Kidney (tissue), 14 donors: ENCODE results near the gene RAB6D. TPM values are rescaled to one million over a fixed set of nuclear protein-coding genes. Genes with fewer than 3 reads are reported as not detected.
"Not testable (repeated sequence)": the region's sequence is repeated elsewhere in the genome, so short reads cannot be mapped to it uniquely, and the experiment has no call there.

ENCODE experiments used
- DNase-seq, 5 donors: peaks; one replicate each; pipeline ENCODE4 v3.0.0-alpha.2; 2013 to 2020
- FAIRE-seq: peaks from 2 replicates; lab custom pipeline; 2012; peaks lifted over from hg19 to GRCh38; lab: Jason Lieb, UNC
- H3K27ac ChIP-seq, 2 donors: one replicate each; pipeline ENCODE4 v1.7.0; 2013; ENCODE audit warnings: low read depth in 2 of 2, low read length in 2 of 2, inconsistent platforms in 1 of 2
- H3K27me3 ChIP-seq: one replicate; pipeline ENCODE4 v1.7.1; 2013; ENCODE audit warnings: low read length, inconsistent platforms; ENCODE audit not compliant: control insufficient read depth, insufficient read depth
- H3K36me3 ChIP-seq, 3 donors: one replicate each; pipeline versions ENCODE4 v1.7.0 to v1.7.1; 2013; ENCODE audit warnings: low read length in 3 of 3, control low read depth in 1 of 3, inconsistent platforms in 1 of 3; ENCODE audit not compliant: insufficient read depth in 3 of 3, control insufficient read depth in 2 of 3
- H3K4me1 ChIP-seq, 3 donors: one replicate each; pipeline versions ENCODE4 v1.7.0 to v1.7.1; 2013; ENCODE audit warnings: low read length in 3 of 3, inconsistent platforms in 1 of 3, low read depth in 1 of 3; ENCODE audit not compliant: control insufficient read depth in 2 of 3, insufficient read depth in 2 of 3
- H3K4me3 ChIP-seq, 3 donors: one replicate each; pipeline versions ENCODE4 v1.7.0 to v1.8.1; 2013; ENCODE audit warnings: low read length in 3 of 3, control low read depth in 1 of 3, inconsistent platforms in 1 of 3
- H3K9ac ChIP-seq, 3 donors: one replicate each; pipeline versions ENCODE4 v1.7.0 to v1.7.1; 2013; ENCODE audit warnings: low read length in 3 of 3, control low read depth in 1 of 3, inconsistent platforms in 1 of 3
- H3K9me3 ChIP-seq, 3 donors: one replicate each; pipeline versions ENCODE4 v1.7.0 to v1.7.1; 2013; ENCODE audit warnings: low read length in 3 of 3, control low read depth in 1 of 3, inconsistent platforms in 1 of 3; ENCODE audit not compliant: control insufficient read depth in 2 of 3, insufficient read depth in 1 of 3
- CTCF ChIP-seq: IDR thresholded peaks from 3 replicates; pipeline ENCODE4 v1.5.1; 2012; ENCODE audit warnings: mild to moderate bottlenecking, moderate library complexity, borderline replicate concordance; ENCODE audit not compliant: insufficient read depth; ENCODE audit errors: extremely low read depth
- intact Hi-C: fragments of 100-400 bp; cut with DNase I; formaldehyde crosslinking; loops from one replicate; pipeline ENCODE4 v1.11.1; 2022
- polyA plus RNA-seq: library from polyadenylated mRNA; stranded (reverse); fragments of 350-450 nt; fragmentation: Illumina TruSeq; extraction: RNeasy Lipid Tissue Mini Kit (QIAGEN cat#74804); gene quantifications from one replicate; pipeline ENCODE4 v1.2.3, GENCODE V29; 2014; ENCODE audit warnings: low read depth, low replicate concordance; ENCODE audit not compliant: insufficient read depth
- total RNA-seq: library from RNA; stranded (reverse); fragmentation: NEBNext Ultra II Directional; extraction: Animal tissue kit (Norgen Biotek cat#: 25700); gene quantifications from one replicate; pipeline ENCODE4 v1.2.1, GENCODE V29; 2021
- donor health status: control.
- donor health status: control.
- donor health status: control.
- donor health status: control.
- donor health status: control.
- donor health status: DM: yes; HTN: yes; CAD: no.
- donor health status: Normal renal cell carcinoma (clear cell type).

The RAB6D gene
- total and polyA plus RNA-seq, 2 donors from 2014 or later = 0.16 to 0.24 TPM

- H3K27ac ChIP-seq, DNase-seq, H3K9ac ChIP-seq, H3K4me1 ChIP-seq, FAIRE-seq, H3K27me3 ChIP-seq, intact Hi-C loops, H3K9me3 ChIP-seq, H3K4me3 ChIP-seq, H3K36me3 ChIP-seq: not testable (repeated sequence)
Observed at GRCh38 chr2:131391471-131391870, 27.5 kb upstream of the RAB6D start.

DNA sequence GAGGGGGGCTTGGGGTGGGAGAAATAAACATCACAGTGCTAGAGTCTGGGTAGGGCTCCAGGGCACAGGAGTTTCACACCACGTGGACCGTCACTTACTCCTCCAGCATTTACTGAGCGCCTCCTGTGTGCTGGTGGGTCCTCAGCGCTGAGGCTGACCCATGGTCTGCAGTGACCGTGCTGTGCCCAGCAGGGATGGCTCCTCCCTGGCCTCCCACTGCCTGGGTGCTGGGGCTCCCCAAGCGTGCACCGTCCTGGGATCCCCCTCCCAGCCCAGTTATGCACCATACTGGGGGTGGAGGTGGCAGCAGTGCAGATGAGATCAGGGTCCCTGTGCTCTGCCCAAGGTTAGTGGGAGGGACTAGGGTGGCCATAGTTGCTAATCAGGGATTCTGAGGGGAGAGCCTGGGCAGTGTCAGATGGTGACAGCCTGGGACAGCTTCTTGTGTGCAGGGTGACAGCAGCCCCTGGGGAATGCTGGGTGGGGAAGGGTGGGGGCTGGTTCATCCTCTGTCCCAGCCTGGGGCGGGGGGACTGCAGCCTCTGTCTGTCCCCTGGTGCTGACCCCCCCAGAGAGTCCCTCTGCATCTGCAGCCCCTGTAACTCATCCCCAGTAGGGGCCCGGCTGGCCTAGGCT is 26.6 kb upstream of the RAB6D start:
- H3K9ac ChIP-seq, H3K36me3 ChIP-seq: not testable (repeated sequence)

GRCh38 chr2:131389657-131390056 is 25.7 kb upstream of the RAB6D start:
- TF ChIP-seq CTCF = no peak
- Histone ChIP-seq H3K9me3 (no peaks in the 10 kb centered on the region), H3K4me1 (no peaks in the 10 kb centered on the region), H3K4me3 (no peak overlapping the region), H3K36me3 (no peaks in the 10 kb centered on the region), H3K27me3 (no peaks in the 10 kb centered on the region), H3K27ac (no peak overlapping the region), H3K9ac (no peak overlapping the region)
- FAIRE-seq (no peak), DNase-seq (no peak)
- intact Hi-C loops = no loop called here

More for the DNA sequence above, 26.6 kb upstream of the RAB6D start:
- H3K4me3 ChIP-seq, intact Hi-C loops, H3K9me3 ChIP-seq, DNase-seq, H3K27ac ChIP-seq, H3K27me3 ChIP-seq, H3K4me1 ChIP-seq, FAIRE-seq: not testable (repeated sequence)

GRCh38 chr2:131388834-131389233 is 24.9 kb upstream of the RAB6D start:
- not testable (repeated sequence) for FAIRE-seq, DNase-seq

GRCh38 chr2:131373111-131373510 is 9.1 kb upstream of the RAB6D start:
- H3K27me3 ChIP-seq, H3K9me3 ChIP-seq, H3K4me1 ChIP-seq, H3K27ac ChIP-seq, H3K4me3 ChIP-seq, FAIRE-seq, H3K9ac ChIP-seq, intact Hi-C loops, DNase-seq, H3K36me3 ChIP-seq: not testable (repeated sequence)

More at GRCh38 chr2:131388834-131389233, 24.9 kb upstream of the RAB6D start:
- intact Hi-C loops, H3K36me3 ChIP-seq, H3K9ac ChIP-seq, H3K27ac ChIP-seq, H3K4me1 ChIP-seq, H3K27me3 ChIP-seq, H3K4me3 ChIP-seq, H3K9me3 ChIP-seq: not testable (repeated sequence)
